K562 (cell line): ENCODE results near the gene IRS2. TPM values are rescaled to one million over a fixed set of nuclear protein-coding genes. Genes with fewer than 3 reads are reported as not detected.

Experiments used
- ARNT ChIP-seq, 2 experiments: fragments of 450-650 bp; IDR thresholded peaks; 2 replicates each; pipeline ENCODE4 v1.6.1; 2016; ENCODE audit warnings: mild to moderate bottlenecking in 1 of 2
- FOS ChIP-seq: IDR thresholded peaks from 3 replicates; pipeline ENCODE4 v1.6.1; 2011; ENCODE audit not compliant: insufficient read length; ENCODE audit errors: extremely low read depth
- KDM5B ChIP-seq: fragments of 200-600 bp; sonication (generic); IDR thresholded peaks from 2 replicates; pipeline ENCODE4 v1.6.1; 2012; ENCODE audit warnings: low read depth, mild to moderate bottlenecking, moderate library complexity, low read length, control low read depth, inconsistent platforms; ENCODE audit not compliant: insufficient replicate concordance
- PHB2 ChIP-seq: fragments of 450-650 bp; IDR thresholded peaks from 2 replicates; pipeline ENCODE4 v1.6.1; 2017; ENCODE audit warnings: low read depth
- ZNF316 ChIP-seq: fragments of 450-650 bp; IDR thresholded peaks from 2 replicates; pipeline ENCODE4 v1.6.1; 2016
- ZNF444 ChIP-seq: fragments of 250-450 bp; sonication (Bioruptor Pico); IDR thresholded peaks from 2 replicates; pipeline ENCODE4 v1.4.0; 2020; ENCODE audit warnings: mild to moderate bottlenecking, moderate library complexity
- ZNF507 ChIP-seq: conservative IDR thresholded peaks from 2 replicates; pipeline ENCODE4 v1.6.1; 2017; ENCODE audit warnings: missing genetic modification characterization, missing compliant biosample characterization
- ZNF584 ChIP-seq: fragments of 200-800 bp; sonication (Bioruptor generic); IDR thresholded peaks from 2 replicates; pipeline ENCODE4 v1.6.1; 2016; ENCODE audit warnings: low read depth, mild to moderate bottlenecking, missing genetic modification characterization, missing compliant biosample characterization
- ZNF586 ChIP-seq: fragments of 450-650 bp; formaldehyde crosslinking; conservative IDR thresholded peaks from 2 replicates; pipeline ENCODE4 v1.4.0; 2020; ENCODE audit warnings: mild to moderate bottlenecking, moderate library complexity
- ZNF644 ChIP-seq: fragments of 200-800 bp; sonication (Bioruptor generic); IDR thresholded peaks from 2 replicates; pipeline ENCODE4 v1.6.1; 2016; ENCODE audit warnings: low read depth, missing genetic modification characterization, missing compliant biosample characterization
- polyA plus RNA-seq, 8 experiments: library from polyadenylated mRNA; depleted of rRNA in 4 of 8; stranded (reverse) in 5 of 8; unstranded in 3 of 8; fragments of >200 nt; fragmentation: Nextera tagmentation in 2 of 8; fragmentation: Illumina TruSeq in 1 of 8; extraction: Ambion mirVana in 2 of 8; extraction: Trizol in 1 of 8; gene quantifications; 2 replicates each; pipeline versions ENCODE4 v1.2.1 to v1.2.3, GENCODE V29; 2011 to 2014; ENCODE audit warnings: inconsistent platforms in 1 of 8, missing spikeins in 1 of 8
- total RNA-seq, 7 experiments: library from RNA; depleted of rRNA in 6 of 7; stranded (reverse); fragments of >200 nt in 6 of 7; fragmentation: Illumina TruSeq in 2 of 7; extraction: Trizol in 2 of 7; gene quantifications; 2 replicates each; pipeline versions ENCODE4 v1.2.1 to v1.2.3, GENCODE V29; 2011 to 2021; ENCODE audit warnings: low replicate concordance in 1 of 7
- TF ChIP-seq, protein P1 (sequence below): fragments of 250-450 bp; sonication (Bioruptor Pico); IDR thresholded peaks from 2 replicates; pipeline ENCODE4 v1.5.0; 2021; ENCODE audit warnings: mild to moderate bottlenecking, moderate library complexity
- TF ChIP-seq, protein P2 (sequence below): fragments of 450-650 bp; IDR thresholded peaks from 2 replicates; pipeline ENCODE4 v1.6.1; 2017; ENCODE audit warnings: antibody characterized with exemption
- TF ChIP-seq, protein P3 (sequence below): fragments of 250-450 bp; sonication (Bioruptor Pico); IDR thresholded peaks from 2 replicates; pipeline ENCODE4 v1.8.0; 2021; ENCODE audit warnings: borderline replicate concordance, mild to moderate bottlenecking, moderate library complexity; ENCODE audit not compliant: poor library complexity, severe bottlenecking

The IRS2 gene
- total and polyA plus RNA-seq, 9 of the 15 experiments (the other 6 are each of a cell fraction or from before 2014, with no cell fraction given), result 0.36 to 4.6 (median 0.63) TPM

DNA sequence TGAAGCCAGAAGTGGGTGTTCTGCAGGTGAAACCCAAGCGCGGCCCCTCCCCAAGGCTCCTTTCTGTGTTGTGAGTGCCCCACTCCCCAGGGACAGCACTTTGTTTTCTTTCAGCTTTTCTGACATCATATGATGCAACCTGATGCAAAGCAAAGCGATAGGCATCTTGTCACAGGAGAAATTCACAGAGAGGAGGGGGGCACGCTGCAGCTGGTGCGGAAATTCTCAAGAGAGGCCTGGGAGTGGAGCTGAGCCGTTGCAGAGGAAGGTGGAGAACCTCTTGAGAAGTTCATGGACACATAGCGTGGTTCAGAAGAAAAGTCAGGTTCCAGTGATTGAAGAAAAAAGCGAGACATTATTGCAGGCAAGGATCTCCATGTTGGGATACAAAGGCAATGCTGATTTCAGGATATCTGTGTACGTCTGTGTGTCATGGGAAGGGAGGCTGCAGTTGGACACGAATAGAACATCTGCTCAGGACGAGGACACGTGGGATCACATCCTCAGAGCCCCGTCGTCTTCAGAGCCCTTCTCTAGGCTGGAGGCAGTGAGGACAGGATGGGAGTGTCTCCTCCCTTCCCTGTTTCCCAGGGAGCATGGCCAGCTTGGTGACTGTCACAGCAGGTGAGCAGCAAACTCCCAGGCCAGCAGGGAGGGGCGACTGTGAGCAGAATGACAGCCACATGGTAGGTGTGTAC, 79.2 kb downstream of the IRS2 start (continued):
- TF ChIP-seq, protein P1, sequence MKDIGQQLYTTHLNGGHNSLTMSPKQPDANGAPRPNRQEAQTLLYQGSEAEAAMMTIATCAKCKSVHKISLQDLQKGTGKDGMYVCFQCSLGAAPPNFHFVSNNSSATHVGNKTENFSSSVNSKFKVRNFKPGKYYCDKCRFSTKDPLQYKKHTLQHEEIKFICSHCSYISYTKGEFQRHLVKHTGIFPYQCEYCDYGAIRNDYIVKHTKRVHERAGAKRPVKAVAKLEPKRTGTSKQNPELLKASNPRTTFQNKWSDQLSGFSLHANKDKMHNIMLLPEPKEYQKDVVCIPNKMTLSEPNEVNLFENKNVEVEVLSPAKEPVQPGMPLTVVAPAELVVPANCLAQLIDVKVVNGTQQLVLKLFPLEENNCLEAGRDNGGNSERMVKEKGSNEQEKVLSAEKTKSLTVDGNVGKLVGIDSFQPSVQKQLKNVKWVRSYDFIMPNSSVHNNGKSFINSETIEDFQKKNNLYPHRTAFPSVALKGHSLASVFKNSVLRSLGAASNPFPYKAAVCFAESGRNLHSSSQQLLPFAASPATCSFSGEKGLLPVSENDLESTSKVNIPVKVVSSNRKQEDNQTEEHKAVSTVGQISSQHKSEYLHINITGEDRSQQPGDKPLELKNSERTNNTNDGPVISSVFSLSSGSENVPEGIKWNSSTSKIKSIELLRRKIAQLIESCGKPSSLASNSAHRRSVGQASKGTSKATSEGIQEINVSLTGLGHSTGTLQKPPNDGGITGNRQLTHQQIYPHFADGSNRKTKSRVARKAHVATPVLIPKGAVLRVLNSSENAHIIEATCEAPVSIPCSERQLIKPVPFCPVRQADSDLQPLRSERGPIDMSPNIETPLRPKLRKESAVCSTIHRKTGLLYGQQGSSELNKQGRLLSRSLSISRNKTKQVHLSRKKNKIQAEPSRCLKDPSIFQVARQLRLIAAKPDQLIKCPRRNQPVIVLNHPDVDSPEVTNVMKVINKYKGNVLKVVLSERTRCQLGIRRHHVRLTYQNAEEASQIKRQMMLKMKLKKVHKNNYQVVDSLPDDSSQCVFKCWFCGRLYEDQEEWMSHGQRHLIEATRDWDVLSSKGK, result no peak
- TF ChIP-seq ARNT (IDR thresholded peaks at IDR 0.05) (peak in 1 of 2 experiments; percentile 53; a peak in 1 of 4 replicates), ZNF644 (tag) (no peak; the same call in 1 of the 2 replicates), FOS (no peak), ZNF584 (CRISPR knock-in tag) (peak; percentile 78), ZNF444 (CRISPR knock-in tag) (no peak), ZNF586 (CRISPR knock-in tag) (peak; percentile 93), ZNF316 (no peak), ZNF507 (tag) (no peak), KDM5B (no peak), PHB2 (no peak)
- TF ChIP-seq, protein P2, sequence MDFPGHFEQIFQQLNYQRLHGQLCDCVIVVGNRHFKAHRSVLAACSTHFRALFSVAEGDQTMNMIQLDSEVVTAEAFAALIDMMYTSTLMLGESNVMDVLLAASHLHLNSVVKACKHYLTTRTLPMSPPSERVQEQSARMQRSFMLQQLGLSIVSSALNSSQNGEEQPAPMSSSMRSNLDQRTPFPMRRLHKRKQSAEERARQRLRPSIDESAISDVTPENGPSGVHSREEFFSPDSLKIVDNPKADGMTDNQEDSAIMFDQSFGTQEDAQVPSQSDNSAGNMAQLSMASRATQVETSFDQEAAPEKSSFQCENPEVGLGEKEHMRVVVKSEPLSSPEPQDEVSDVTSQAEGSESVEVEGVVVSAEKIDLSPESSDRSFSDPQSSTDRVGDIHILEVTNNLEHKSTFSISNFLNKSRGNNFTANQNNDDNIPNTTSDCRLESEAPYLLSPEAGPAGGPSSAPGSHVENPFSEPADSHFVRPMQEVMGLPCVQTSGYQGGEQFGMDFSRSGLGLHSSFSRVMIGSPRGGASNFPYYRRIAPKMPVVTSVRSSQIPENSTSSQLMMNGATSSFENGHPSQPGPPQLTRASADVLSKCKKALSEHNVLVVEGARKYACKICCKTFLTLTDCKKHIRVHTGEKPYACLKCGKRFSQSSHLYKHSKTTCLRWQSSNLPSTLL, result no peak
- TF ChIP-seq, protein P3, sequence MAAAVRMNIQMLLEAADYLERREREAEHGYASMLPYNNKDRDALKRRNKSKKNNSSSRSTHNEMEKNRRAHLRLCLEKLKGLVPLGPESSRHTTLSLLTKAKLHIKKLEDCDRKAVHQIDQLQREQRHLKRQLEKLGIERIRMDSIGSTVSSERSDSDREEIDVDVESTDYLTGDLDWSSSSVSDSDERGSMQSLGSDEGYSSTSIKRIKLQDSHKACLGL (CRISPR knock-in tag), result peak; percentile 9
